ENCODE measurements around the gene SERHL2. TPM values are rescaled to one million over a fixed set of nuclear protein-coding genes. Genes with fewer than 3 reads are reported as not detected.
A peak's percentile ranks its signal among the peaks of the same experiment; 100 is the strongest.

Gene SERHL2
- polyA plus RNA-seq, 3 donors, result 0.20 to 0.60 (median 0.24) TPM

DNA sequence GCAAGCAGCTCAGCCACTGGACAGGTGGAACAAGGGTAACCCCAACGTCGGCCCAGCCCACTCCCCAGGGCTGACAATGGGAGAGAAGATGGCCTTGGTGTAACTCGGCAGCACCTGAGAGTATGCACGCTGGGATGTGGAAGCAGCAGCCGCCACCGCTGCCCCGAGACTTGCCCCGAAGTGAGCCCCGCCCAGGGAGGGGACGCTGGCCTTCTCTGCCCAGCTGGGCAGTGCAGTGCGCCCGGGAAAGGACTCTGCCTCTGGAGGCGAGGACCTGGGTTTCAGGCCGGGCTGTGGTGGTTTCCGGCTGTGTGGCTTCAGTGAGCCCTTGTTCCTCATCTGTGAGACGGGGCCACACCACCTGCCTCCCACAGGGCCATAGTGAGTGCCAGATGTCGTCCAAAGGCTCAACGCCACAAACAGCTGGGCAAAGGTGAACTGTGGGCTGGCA is 69.6 kb downstream of the SERHL2 start:
- Histone ChIP-seq H4K20me1 (ENCODE audit: insufficient read depth, low read length) (no peaks in the 10 kb centered on the region), H3K9me3 (replicated peaks in 1 of 2; ENCODE audit: control insufficient read depth in 1 of 2, insufficient read depth in 1 of 2, low read length in 2 of 2) (no peaks in the 10 kb centered on the region), H2AFZ (ENCODE audit: insufficient read depth, low read depth, low read length, poor library complexity, severe bottlenecking) (no peak overlapping the region), H3K79me2 (ENCODE audit: insufficient read depth, low read length) (no peaks in the 10 kb centered on the region), H3K4me2 (replicated peaks; ENCODE audit: extremely low read depth, low read length, poor library complexity, severe bottlenecking) (no peak overlapping the region), H3K36me3 (replicated peaks in 1 of 2; ENCODE audit: control insufficient read depth in 1 of 2, insufficient read depth in 2 of 2, low read length in 2 of 2) (peaks cover 59 to 81% of the 10 kb centered on the region in 2 donors), H3K27me3 (ENCODE audit: control insufficient read depth in 2 of 2, insufficient read depth in 2 of 2, low read length in 2 of 2) (no peaks in the 10 kb centered on the region), H3K27ac (ENCODE audit: low read depth in 1 of 2, low read length in 2 of 2) (peak overlapping the region in 1 of 2 donors; percentile 31), H3K4me3 (replicated peaks in 1 of 3; ENCODE audit: low read depth in 2 of 3, low read length in 3 of 3) (no peak overlapping the region), H3K4me1 (ENCODE audit: control insufficient read depth in 1 of 2, insufficient read depth in 2 of 2, low read length in 2 of 2) (peaks cover 10% of the 10 kb centered on the region in 2 donors), H3K9ac (ENCODE audit: insufficient read depth, low read length, poor library complexity, severe bottlenecking) (no peak overlapping the region)
- Mint-ChIP-seq H3K27me3 (ENCODE audit: low read depth in 3 of 3) (no peaks in the 10 kb centered on the region), H3K9me3 (peaks cover 0 to 2% (median 0%) of the 10 kb centered on the region in 7 donors), H3K4me3 (no peak overlapping the region), H3K4me1 (peaks cover 10% of the 10 kb centered on the region), H3K36me3 (peaks cover 53 to 89% of the 10 kb centered on the region in 2 donors), H3K27ac (peak overlapping the region in 1 of 7 donors; percentile 52)
- 64% methylated on average over 16 of the region's 18 CpGs for WGBS (ENCODE audit: insufficient coverage)
- TF ChIP-seq CTCF (IDR thresholded peaks at IDR 0.05), result no peak
- intact Hi-C loops (cut with micrococcal nuclease), result no loop called here
- peak in 1 of 3 donors; percentile 30 for DNase-seq

Small RNA genes lying within 50 kb of the gene (small RNA-seq; reads per million reads assigned to genes)
- gene RN7SKP80 (ENCODE audit: insufficient read length, low read depth) (not detected), gene RNU6-513P (ENCODE audit: insufficient read length, low read depth) (not detected)

Other genes with a start within 250 kb of the SERHL2 start
- 10 to 100 TPM; 36.0 to 71.0 (median 69.7) TPM for gene NFAM1, start 121.6 kb upstream of the SERHL2 start, polyA plus RNA-seq
- 10 to 100 TPM; 19.4 to 59.9 (median 29.1) TPM for gene RRP7A, start 34.2 kb upstream of the SERHL2 start, polyA plus RNA-seq
- 10 to 100 TPM; 46.3 to 55.3 (median 53.8) TPM for gene POLDIP3, start 60.9 kb downstream of the SERHL2 start, polyA plus RNA-seq
- gene ATP5MGL, start 86.6 kb downstream of the SERHL2 start, polyA plus RNA-seq, result under 1 TPM in 1 of 3 donors, not detected in 2; 0.26 TPM
- 10 to 100 TPM; 49.7 to 76.4 (median 54.0) TPM for gene CYB5R3, start 95.4 kb downstream of the SERHL2 start, polyA plus RNA-seq
- gene A4GALT, start 166.9 kb downstream of the SERHL2 start, polyA plus RNA-seq, result not detected

All from CD14-positive monocyte (primary cell).